ENCODE measurements around the gene NPHP4.

DNA sequence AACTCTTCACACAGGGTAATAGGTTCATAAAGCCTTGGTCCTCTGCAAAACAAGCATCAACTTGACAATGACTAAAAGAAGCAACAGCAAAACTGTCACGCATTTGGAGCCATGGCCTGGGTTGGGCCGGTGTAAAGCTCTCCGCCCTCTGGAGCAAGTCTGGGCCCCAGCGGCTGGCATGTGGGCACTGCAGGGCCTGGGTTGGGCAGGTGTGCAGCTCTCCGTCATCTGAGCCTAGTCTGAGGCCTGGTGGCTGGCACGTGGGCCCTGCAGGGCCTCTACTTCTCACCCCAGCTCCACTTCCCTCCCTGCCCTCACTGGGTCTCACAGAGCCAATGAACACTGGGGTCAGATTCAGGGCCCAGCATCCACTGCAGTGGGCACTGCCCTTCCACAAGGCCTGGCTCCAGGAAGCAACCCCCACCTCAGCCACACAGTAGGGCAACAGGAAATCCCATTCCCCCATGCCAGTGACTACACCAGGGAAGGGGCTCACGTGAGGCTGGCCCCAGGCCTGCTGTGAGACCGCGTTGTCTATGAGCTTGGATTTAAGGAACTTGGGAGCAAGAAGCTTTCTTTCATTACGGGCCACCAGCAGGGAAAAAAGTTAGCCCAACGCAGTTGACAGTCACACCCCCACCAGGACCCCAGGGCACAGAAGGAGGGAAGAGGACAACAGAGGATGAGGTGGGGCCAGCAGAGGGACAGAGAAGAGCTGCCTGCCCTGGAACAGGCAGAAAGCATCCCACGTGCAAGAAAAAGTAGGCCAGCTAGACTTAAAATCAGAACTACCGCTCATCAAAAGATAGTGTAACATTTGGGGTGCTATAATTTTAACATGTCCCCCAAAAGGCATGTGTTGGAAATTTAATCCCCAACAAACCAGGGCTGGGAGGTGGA lies 52.7 kb downstream of the NPHP4 start:
- no peak for TF ChIP-seq EZH2 (IDR thresholded peaks at IDR 0.05; ENCODE audit: low read length)
- TF ChIP-seq, protein P1, sequence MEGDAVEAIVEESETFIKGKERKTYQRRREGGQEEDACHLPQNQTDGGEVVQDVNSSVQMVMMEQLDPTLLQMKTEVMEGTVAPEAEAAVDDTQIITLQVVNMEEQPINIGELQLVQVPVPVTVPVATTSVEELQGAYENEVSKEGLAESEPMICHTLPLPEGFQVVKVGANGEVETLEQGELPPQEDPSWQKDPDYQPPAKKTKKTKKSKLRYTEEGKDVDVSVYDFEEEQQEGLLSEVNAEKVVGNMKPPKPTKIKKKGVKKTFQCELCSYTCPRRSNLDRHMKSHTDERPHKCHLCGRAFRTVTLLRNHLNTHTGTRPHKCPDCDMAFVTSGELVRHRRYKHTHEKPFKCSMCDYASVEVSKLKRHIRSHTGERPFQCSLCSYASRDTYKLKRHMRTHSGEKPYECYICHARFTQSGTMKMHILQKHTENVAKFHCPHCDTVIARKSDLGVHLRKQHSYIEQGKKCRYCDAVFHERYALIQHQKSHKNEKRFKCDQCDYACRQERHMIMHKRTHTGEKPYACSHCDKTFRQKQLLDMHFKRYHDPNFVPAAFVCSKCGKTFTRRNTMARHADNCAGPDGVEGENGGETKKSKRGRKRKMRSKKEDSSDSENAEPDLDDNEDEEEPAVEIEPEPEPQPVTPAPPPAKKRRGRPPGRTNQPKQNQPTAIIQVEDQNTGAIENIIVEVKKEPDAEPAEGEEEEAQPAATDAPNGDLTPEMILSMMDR (optimal IDR thresholded peaks at IDR 0.05 in 1 of 3, IDR thresholded peaks at IDR 0.05 in 1 of 3, conservative IDR thresholded peaks at IDR 0.05 in 1 of 3; ENCODE audit: extremely low read depth in 1 of 3, insufficient read depth in 2 of 3, low read length in 3 of 3): peak in 2 of 3 experiments; percentile 15 to 16
